Hematopoietic multipotent progenitor cell treated with erythropoietin and hydrocortisone succinate and interleukin-3 and kit ligand, for 4 days (in vitro differentiated cells): ENCODE results near the gene FBXL7.

ENCODE experiments used
- DNase-seq: peaks from one replicate; pipeline ENCODE4 v3.0.0-alpha.2; 2015

The FBXL7 gene

GRCh38 chr5:15904899-15905830, 405.2 kb downstream of the FBXL7 start:
- no peak for DNase-seq

- no peak for DNase-seq
These were observed 414.7 kb downstream of the FBXL7 start for GRCh38 chr5:15914638-15915037.

GRCh38 chr5:15926586-15926985, 426.6 kb downstream of the FBXL7 start:
- no peak for DNase-seq

- DNase-seq: no peak
These were observed 427.9 kb downstream of the FBXL7 start for GRCh38 chr5:15927710-15928380.

- no peak for DNase-seq
These were observed 429.8 kb downstream of the FBXL7 start for GRCh38 chr5:15929611-15930263.

GRCh38 chr5:15932066-15932465, 432.1 kb downstream of the FBXL7 start:
- no peak for DNase-seq

GRCh38 chr5:15933259-15934207, 433.6 kb downstream of the FBXL7 start:
- no peak for DNase-seq

GRCh38 chr5:15936505-15937245, 436.7 kb downstream of the FBXL7 start:
- DNase-seq: no peak

- no peak for DNase-seq
These were observed 437.7 kb downstream of the FBXL7 start for GRCh38 chr5:15937708-15938107.

GRCh38 chr5:15938186-15938585, 438.2 kb downstream of the FBXL7 start:
- DNase-seq: no peak

- DNase-seq: no peak
These were observed 439.0 kb downstream of the FBXL7 start for GRCh38 chr5:15938961-15939360.

GRCh38 chr5:15940905-15941304, 440.9 kb downstream of the FBXL7 start:
- DNase-seq: no peak

GRCh38 chr5:15943487-15943886, 443.5 kb downstream of the FBXL7 start:
- DNase-seq: no peak

- DNase-seq: no peak
These were observed 446.0 kb downstream of the FBXL7 start for GRCh38 chr5:15946026-15946425.

GRCh38 chr5:15948190-15948589, 448.2 kb downstream of the FBXL7 start:
- no peak for DNase-seq

- DNase-seq: no peak
These were observed 451.1 kb downstream of the FBXL7 start for GRCh38 chr5:15951126-15951525.

- no peak for DNase-seq
These were observed 451.6 kb downstream of the FBXL7 start for GRCh38 chr5:15951550-15951949.

GRCh38 chr5:15956622-15957021, 456.6 kb downstream of the FBXL7 start:
- DNase-seq: no peak

- no peak for DNase-seq
These were observed 457.1 kb downstream of the FBXL7 start for GRCh38 chr5:15957124-15957523.

GRCh38 chr5:15959370-15960164, 459.6 kb downstream of the FBXL7 start:
- no peak for DNase-seq
